Lower lobe of right lung (tissue), 2 donors: ENCODE results near the gene ERO1A. TPM values are rescaled to one million over a fixed set of nuclear protein-coding genes. Genes with fewer than 3 reads are reported as not detected.

Experiments
- ATAC-seq, 2 donors: fragments of 200-7000 bp; cut with Tn5 transposase; one replicate each; pipeline ENCODE4 v1.9.1; 2020 to 2022; ENCODE audit warnings: mild to moderate bottlenecking in 2 of 2, moderate library complexity in 2 of 2
- DNase-seq: peaks from one replicate; pipeline ENCODE4 v3.0.0-alpha.2; 2020
- H3K27ac ChIP-seq: fragments of 200-600 bp; one replicate; pipeline ENCODE4 v1.8.0; 2022
- H3K27me3 ChIP-seq: fragments of 200-600 bp; one replicate; pipeline ENCODE4 v1.8.0; 2022; ENCODE audit warnings: low read depth
- H3K36me3 ChIP-seq: fragments of 200-600 bp; one replicate; pipeline ENCODE4 v1.8.0; 2022; ENCODE audit warnings: mild to moderate bottlenecking
- H3K4me1 ChIP-seq: fragments of 200-600 bp; one replicate; pipeline ENCODE4 v1.8.0; 2022
- H3K4me3 ChIP-seq: fragments of 200-600 bp; one replicate; pipeline ENCODE4 v1.8.0; 2022; ENCODE audit warnings: mild to moderate bottlenecking
- H3K9me3 ChIP-seq: fragments of 200-600 bp; one replicate; pipeline ENCODE4 v1.8.0; 2022
- intact Hi-C: fragments of 100-400 bp; cut with DNase I; formaldehyde crosslinking; loops from one replicate; pipeline ENCODE4 v1.11.0; 2022
- long read RNA-seq: library from polyadenylated mRNA; unstranded; transcript quantifications from one replicate; pipeline ENCODE4 v2.0.0, GENCODE V29; 2021
- total RNA-seq: library from RNA; stranded (reverse); fragmentation: NEBNext Ultra II Directional; extraction: Animal tissue kit (Norgen Biotek cat#: 25700); gene quantifications from one replicate; pipeline ENCODE4 v1.2.1, GENCODE V29; 2021
- TF ChIP-seq, protein P1 (sequence below): fragments of 200-600 bp; IDR thresholded peaks from one replicate; pipeline ENCODE4 v1.8.0; 2022; ENCODE audit warnings: antibody characterized with exemption, mild to moderate bottlenecking
- donor health status: DM: no; HTN: yes; CAD: no; lungs with severe emphysema.

The ERO1A gene, protein sequence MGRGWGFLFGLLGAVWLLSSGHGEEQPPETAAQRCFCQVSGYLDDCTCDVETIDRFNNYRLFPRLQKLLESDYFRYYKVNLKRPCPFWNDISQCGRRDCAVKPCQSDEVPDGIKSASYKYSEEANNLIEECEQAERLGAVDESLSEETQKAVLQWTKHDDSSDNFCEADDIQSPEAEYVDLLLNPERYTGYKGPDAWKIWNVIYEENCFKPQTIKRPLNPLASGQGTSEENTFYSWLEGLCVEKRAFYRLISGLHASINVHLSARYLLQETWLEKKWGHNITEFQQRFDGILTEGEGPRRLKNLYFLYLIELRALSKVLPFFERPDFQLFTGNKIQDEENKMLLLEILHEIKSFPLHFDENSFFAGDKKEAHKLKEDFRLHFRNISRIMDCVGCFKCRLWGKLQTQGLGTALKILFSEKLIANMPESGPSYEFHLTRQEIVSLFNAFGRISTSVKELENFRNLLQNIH
- 41.9 TPM for total RNA-seq
- long read RNA-seq, partial matches to known transcripts, result 0 of 11 reads
- long read RNA-seq, other reads (novel, unspliced or antisense), result 10 of 11 reads

DNA sequence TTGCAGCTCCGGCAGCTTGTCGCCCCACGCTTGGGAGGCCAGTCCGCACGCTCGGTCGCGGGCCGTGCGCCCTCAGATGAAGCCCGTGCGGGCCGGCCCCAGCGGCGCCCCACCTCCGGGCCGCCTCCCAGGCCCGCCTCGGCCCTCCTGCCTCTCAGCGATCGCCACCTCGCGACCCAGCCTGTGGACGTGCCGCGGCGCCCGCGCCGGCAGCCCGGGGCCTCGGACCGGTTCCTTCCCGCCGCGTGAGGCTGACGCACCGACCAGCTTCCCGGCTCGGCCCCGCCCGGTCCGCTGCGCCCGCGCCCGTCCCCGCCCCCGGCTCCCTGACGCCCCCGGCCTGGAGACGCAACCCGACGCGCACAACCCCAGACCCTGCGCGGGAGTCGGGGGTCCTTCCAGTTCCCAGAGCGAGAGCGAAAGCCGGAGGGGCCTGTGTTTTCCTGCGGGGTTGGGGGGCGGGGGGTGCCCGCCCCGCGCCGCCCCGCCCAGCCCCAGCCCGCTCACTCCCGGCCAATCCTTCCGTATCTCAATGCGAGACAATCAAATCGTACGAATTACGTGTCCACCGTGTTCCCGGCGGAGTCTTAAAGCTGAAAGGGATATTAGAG lies at the start of gene ERO1A:
TSS of gene ERO1A (minus strand) at position 78 of the 611 bp plus-strand sequence. CDS start at position 1, 77 bp downstream.
- TF ChIP-seq, protein P1, sequence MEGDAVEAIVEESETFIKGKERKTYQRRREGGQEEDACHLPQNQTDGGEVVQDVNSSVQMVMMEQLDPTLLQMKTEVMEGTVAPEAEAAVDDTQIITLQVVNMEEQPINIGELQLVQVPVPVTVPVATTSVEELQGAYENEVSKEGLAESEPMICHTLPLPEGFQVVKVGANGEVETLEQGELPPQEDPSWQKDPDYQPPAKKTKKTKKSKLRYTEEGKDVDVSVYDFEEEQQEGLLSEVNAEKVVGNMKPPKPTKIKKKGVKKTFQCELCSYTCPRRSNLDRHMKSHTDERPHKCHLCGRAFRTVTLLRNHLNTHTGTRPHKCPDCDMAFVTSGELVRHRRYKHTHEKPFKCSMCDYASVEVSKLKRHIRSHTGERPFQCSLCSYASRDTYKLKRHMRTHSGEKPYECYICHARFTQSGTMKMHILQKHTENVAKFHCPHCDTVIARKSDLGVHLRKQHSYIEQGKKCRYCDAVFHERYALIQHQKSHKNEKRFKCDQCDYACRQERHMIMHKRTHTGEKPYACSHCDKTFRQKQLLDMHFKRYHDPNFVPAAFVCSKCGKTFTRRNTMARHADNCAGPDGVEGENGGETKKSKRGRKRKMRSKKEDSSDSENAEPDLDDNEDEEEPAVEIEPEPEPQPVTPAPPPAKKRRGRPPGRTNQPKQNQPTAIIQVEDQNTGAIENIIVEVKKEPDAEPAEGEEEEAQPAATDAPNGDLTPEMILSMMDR, result no peak
- intact Hi-C loops, result no loop called here
- Histone ChIP-seq H3K36me3 (no peaks in the 10 kb centered on the region), H3K9me3 (no peaks in the 10 kb centered on the region), H3K27ac (peak within 1 kb of the TSS; percentile 98), H3K4me3 (peak within 1 kb of the TSS; percentile 77), H3K4me1 (peaks cover 46% of the 10 kb centered on the region), H3K27me3 (no peaks in the 10 kb centered on the region)
- DNase-seq, result peak; percentile 91
- peak; percentile 96 for ATAC-seq

DNA sequence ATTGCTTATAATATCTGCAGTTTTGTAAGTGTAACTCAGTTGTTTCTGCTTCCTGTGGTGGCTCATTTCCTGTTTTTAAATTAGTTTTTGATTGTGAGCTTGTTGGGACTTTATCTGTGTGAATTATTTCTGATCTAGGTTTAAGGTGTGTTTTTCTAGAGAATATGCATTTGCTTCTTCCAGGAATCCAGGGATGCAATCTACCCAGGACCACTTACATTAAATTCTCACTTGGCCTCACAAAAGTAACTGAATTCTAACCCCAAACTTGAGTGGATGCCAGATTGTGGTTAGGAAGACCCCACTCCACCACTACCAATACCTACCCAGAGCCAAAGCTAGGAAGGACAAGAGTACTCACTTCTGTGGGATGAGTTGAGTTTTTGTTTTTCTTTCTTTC lies 46.5 kb upstream of the ERO1A start:
- DNase-seq (no peak), ATAC-seq (no peak)
- intact Hi-C loops, result no loop called here
- peaks cover 11% of the 10 kb centered on the region for H3K4me1 ChIP-seq
- H3K27ac ChIP-seq, result peak overlapping the region; percentile 68
- H3K36me3 ChIP-seq, result peaks cover 11% of the 10 kb centered on the region
- H3K27me3 ChIP-seq, result no peaks in the 10 kb centered on the region
- TF ChIP-seq, protein P1, result no peak
- H3K4me3 ChIP-seq, result no peak overlapping the region
- H3K9me3 ChIP-seq, result no peaks in the 10 kb centered on the region

DNA sequence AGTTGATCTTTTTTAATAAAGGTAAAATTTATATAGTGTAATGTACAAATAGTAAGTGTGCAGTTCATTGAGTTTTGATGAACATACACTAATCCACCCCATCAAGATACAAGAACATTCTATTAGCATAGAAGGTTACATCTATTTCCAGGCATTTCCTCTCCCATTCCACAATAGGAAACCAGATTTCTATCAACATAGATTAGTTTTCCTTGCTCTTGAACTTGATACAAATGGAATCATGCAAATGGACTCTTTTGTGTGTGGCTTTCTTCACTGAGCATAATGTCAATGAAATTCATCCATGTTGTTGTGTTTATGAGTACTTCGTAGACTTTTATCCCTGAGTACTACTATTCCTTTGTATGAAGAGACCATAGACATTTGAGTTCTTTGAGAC lies 45.4 kb upstream of the ERO1A start:
- no peaks in the 10 kb centered on the region for H3K27me3 ChIP-seq
- ATAC-seq, result no peak
- H3K27ac ChIP-seq, result peak overlapping the region; percentile 10

DNA sequence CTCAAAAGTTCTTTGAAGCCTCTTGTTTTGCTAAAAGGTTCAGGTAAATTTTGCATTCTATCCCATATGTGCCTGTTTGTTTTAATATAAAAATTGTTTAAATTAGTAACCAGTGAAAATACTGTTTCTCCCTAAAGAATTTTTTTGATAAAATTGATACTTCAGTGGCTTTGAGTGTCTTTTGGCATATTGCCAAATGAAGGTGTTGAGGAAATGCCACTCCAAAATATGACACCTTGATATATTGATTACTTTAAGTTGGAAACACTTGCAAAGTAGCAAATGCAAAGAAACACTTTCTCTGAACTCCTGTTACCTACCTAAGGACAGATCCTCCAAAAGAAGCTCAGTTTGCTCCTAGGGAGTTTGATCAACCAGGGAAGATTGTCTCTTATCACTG lies 43.1 kb upstream of the ERO1A start:
- H3K4me3 ChIP-seq, result no peak overlapping the region
- intact Hi-C loops, result no loop called here
- TF ChIP-seq, protein P1, result no peak
- peaks cover 19% of the 10 kb centered on the region for H3K4me1 ChIP-seq
- H3K36me3 ChIP-seq, result no peaks in the 10 kb centered on the region
- no peak for DNase-seq
- H3K27ac ChIP-seq, result no peak overlapping the region
- ATAC-seq, result no peak
- H3K27me3 ChIP-seq, result no peaks in the 10 kb centered on the region
- no peaks in the 10 kb centered on the region for H3K9me3 ChIP-seq

More for the DNA sequence above, 45.4 kb upstream of the ERO1A start:
- Histone ChIP-seq H3K36me3 (peaks cover 6% of the 10 kb centered on the region), H3K4me1 (peaks cover 11% of the 10 kb centered on the region), H3K4me3 (no peak overlapping the region), H3K9me3 (no peaks in the 10 kb centered on the region)
- DNase-seq, result no peak
- TF ChIP-seq, protein P1, result no peak
- intact Hi-C loops, result no loop called here

DNA sequence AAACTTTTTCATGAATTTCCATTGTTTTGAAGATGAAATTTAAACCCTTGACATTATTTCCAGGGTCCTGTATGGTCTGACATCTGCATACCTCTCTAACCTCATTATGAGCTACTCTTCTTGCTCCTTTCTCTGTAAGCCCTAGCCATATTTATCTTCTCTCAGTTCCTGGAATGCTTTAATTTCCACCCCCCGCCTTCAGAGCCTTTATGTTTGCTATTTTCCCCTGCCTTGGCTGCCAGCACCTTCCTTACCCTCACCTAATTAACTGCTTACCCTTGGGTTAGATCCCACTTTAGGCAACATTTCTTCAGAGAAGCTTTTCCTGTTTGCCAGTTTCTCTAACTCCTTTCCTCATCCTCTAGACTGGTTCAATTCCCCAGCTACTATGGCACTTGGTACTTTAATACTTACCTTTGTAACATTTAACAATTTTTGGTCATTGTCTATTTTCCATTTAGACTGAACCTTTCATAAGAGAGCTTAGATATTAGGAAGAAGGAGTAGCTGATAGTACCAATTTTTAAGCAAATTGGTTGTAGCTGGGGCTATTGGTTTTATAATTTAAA lies 40.6 kb upstream of the ERO1A start:
- peaks cover 9% of the 10 kb centered on the region for H3K36me3 ChIP-seq
- no peak for DNase-seq
- ATAC-seq, result peak in 1 of 2 donors; percentile 9
- no peak overlapping the region for H3K4me3 ChIP-seq
- TF ChIP-seq, protein P1, result no peak
- H3K27ac ChIP-seq, result no peak overlapping the region
- H3K4me1 ChIP-seq, result peaks cover 20% of the 10 kb centered on the region
- intact Hi-C loops, result no loop called here
- no peaks in the 10 kb centered on the region for H3K9me3 ChIP-seq
- H3K27me3 ChIP-seq, result no peaks in the 10 kb centered on the region
